Measurements from ENCODE around the gene PER2.

PER2 gene

GRCh38 chr2:238238311-238238765 lies 50.1 kb downstream of the PER2 start:
- Mint-ChIP-seq H3K27ac (no peak overlapping the region), H3K4me3 (peak overlapping the region; percentile 67 to 83 (median 81)), H3K27me3 (ENCODE audit: low read depth) (peaks cover 43% of the 10 kb centered on the region), H3K9me3 (no peaks in the 10 kb centered on the region), H3K4me1 (peaks cover 18% of the 10 kb centered on the region), H3K36me3 (ENCODE audit: low read depth) (no peaks in the 10 kb centered on the region)
- TF ChIP-seq, protein P1, sequence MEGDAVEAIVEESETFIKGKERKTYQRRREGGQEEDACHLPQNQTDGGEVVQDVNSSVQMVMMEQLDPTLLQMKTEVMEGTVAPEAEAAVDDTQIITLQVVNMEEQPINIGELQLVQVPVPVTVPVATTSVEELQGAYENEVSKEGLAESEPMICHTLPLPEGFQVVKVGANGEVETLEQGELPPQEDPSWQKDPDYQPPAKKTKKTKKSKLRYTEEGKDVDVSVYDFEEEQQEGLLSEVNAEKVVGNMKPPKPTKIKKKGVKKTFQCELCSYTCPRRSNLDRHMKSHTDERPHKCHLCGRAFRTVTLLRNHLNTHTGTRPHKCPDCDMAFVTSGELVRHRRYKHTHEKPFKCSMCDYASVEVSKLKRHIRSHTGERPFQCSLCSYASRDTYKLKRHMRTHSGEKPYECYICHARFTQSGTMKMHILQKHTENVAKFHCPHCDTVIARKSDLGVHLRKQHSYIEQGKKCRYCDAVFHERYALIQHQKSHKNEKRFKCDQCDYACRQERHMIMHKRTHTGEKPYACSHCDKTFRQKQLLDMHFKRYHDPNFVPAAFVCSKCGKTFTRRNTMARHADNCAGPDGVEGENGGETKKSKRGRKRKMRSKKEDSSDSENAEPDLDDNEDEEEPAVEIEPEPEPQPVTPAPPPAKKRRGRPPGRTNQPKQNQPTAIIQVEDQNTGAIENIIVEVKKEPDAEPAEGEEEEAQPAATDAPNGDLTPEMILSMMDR (IDR thresholded peaks at IDR 0.05; ENCODE audit: unreplicated experiment in 3 of 3), result no peak

- H3K9me3 Mint-ChIP-seq, result no peaks in the 10 kb centered on the region
- H3K27ac Mint-ChIP-seq, result no peak overlapping the region
- peak overlapping the region; percentile 67 to 83 (median 81) for H3K4me3 Mint-ChIP-seq
- H3K4me1 Mint-ChIP-seq, result peaks cover 10% of the 10 kb centered on the region
- H3K36me3 Mint-ChIP-seq (ENCODE audit: low read depth), result no peaks in the 10 kb centered on the region
- TF ChIP-seq, protein P1 (IDR thresholded peaks at IDR 0.05; ENCODE audit: unreplicated experiment in 3 of 3), result no peak
- peaks cover 43% of the 10 kb centered on the region for H3K27me3 Mint-ChIP-seq (ENCODE audit: low read depth)
These were observed 50.8 kb downstream of the PER2 start for GRCh38 chr2:238237431-238238135.

GRCh38 chr2:238236571-238236970 lies 51.8 kb downstream of the PER2 start:
- Mint-ChIP-seq H3K4me1 (peaks cover 2% of the 10 kb centered on the region), H3K4me3 (peak overlapping the region in 2 of 3 experiments; percentile 35 to 75), H3K27me3 (ENCODE audit: low read depth) (peaks cover 48% of the 10 kb centered on the region), H3K9me3 (no peaks in the 10 kb centered on the region), H3K36me3 (ENCODE audit: low read depth) (no peaks in the 10 kb centered on the region), H3K27ac (no peak overlapping the region)
- TF ChIP-seq, protein P1 (IDR thresholded peaks at IDR 0.05; ENCODE audit: unreplicated experiment in 3 of 3), result no peak

- H3K27ac Mint-ChIP-seq, result no peak overlapping the region
- TF ChIP-seq, protein P1 (IDR thresholded peaks at IDR 0.05; ENCODE audit: unreplicated experiment in 3 of 3), result no peak
These were observed 52.6 kb downstream of the PER2 start for GRCh38 chr2:238235856-238236255.

GRCh38 chr2:238235331-238235732 lies 53.1 kb downstream of the PER2 start:
- TF ChIP-seq, protein P1 (IDR thresholded peaks at IDR 0.05; ENCODE audit: unreplicated experiment in 3 of 3), result no peak
- no peaks in the 10 kb centered on the region for H3K9me3 Mint-ChIP-seq
- no peak overlapping the region for H3K27ac Mint-ChIP-seq
- H3K36me3 Mint-ChIP-seq (ENCODE audit: low read depth), result no peaks in the 10 kb centered on the region
- peaks cover 55% of the 10 kb centered on the region for H3K27me3 Mint-ChIP-seq (ENCODE audit: low read depth)
- H3K4me1 Mint-ChIP-seq, result peaks cover 10% of the 10 kb centered on the region
- peak overlapping the region; percentile 35 to 75 (median 55) for H3K4me3 Mint-ChIP-seq

More at GRCh38 chr2:238235856-238236255, 52.6 kb downstream of the PER2 start:
- Mint-ChIP-seq H3K4me3 (peak overlapping the region; percentile 12 to 75 (median 35)), H3K27me3 (ENCODE audit: low read depth) (peaks cover 51% of the 10 kb centered on the region), H3K4me1 (peaks cover 5% of the 10 kb centered on the region), H3K9me3 (no peaks in the 10 kb centered on the region), H3K36me3 (ENCODE audit: low read depth) (no peaks in the 10 kb centered on the region)

DNA sequence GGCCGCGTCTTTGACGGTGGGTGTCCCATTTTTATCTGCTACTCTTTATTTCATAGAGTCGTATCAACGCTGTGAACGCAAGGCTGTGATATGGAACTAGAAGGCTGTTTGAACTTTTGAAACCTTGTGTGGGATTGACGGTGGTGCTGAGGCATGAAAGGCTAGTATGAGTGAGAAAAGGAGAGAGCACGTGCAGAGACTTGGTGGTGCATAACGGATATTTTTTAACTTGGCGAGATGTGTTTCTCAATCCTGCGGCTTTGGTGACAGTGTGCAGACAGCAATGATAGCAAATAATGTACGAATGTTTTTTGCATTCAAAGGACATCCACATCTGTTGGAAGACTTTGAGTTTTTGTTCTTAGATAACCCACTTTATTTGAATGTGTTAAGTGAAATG lies 54.8 kb downstream of the PER2 start:
- Mint-ChIP-seq H3K4me3 (peak overlapping the region; percentile 53 to 75 (median 71)), H3K36me3 (ENCODE audit: low read depth) (no peaks in the 10 kb centered on the region), H3K27me3 (ENCODE audit: low read depth) (peaks cover 63% of the 10 kb centered on the region), H3K9me3 (no peaks in the 10 kb centered on the region), H3K27ac (peak overlapping the region in 1 of 3 experiments; percentile 12), H3K4me1 (peaks cover 24% of the 10 kb centered on the region)
- TF ChIP-seq, protein P1 (IDR thresholded peaks at IDR 0.05; ENCODE audit: unreplicated experiment in 3 of 3), result no peak

Measured in nephron (organoid).